K562 (cell line): ENCODE measurements around the gene AMMECR1. TPM values are rescaled to one million over a fixed set of nuclear protein-coding genes. Genes with fewer than 3 reads are reported as not detected.

Experiments used
- BRCA1 ChIP-seq, 2 experiments: fragments of 450-650 bp in 1 of 2; sonication (generic) in 1 of 2; formaldehyde crosslinking in 1 of 2; IDR thresholded peaks; 2 replicates each; pipeline versions ENCODE4 v1.5.0 to v1.6.1; 2017 to 2020; ENCODE audit warnings: mild to moderate bottlenecking in 1 of 2, missing genetic modification reagents in 1 of 2
- C11orf30 ChIP-seq: fragments of 450-650 bp; IDR thresholded peaks from 2 replicates; pipeline ENCODE4 v1.6.1; 2016; ENCODE audit warnings: low read depth, mild to moderate bottlenecking
- DLX4 ChIP-seq: fragments of 250-450 bp; sonication (Bioruptor Pico); IDR thresholded peaks from 2 replicates; pipeline ENCODE4 v1.6.1; 2021; ENCODE audit warnings: mild to moderate bottlenecking
- FOXM1 ChIP-seq, 2 experiments: fragments of 450-650 bp in 1 of 2; sonication (generic) in 1 of 2; formaldehyde crosslinking in 1 of 2; IDR thresholded peaks; 2 replicates each; pipeline versions ENCODE4 v1.6.1 to v1.9.0; 2017 to 2022; ENCODE audit warnings: low read depth in 2 of 2, mild to moderate bottlenecking in 2 of 2, missing genetic modification reagents in 1 of 2, moderate library complexity in 1 of 2
- GTF2F1 ChIP-seq: IDR thresholded peaks from 2 replicates; pipeline ENCODE4 v1.6.1; 2011; ENCODE audit warnings: low read depth, low read length, improper control_type of control experiment
- KDM5B ChIP-seq: fragments of 200-600 bp; sonication (generic); IDR thresholded peaks from 2 replicates; pipeline ENCODE4 v1.6.1; 2012; ENCODE audit warnings: low read depth, mild to moderate bottlenecking, moderate library complexity, low read length, control low read depth, inconsistent platforms; ENCODE audit not compliant: insufficient replicate concordance
- PATZ1 ChIP-seq: fragments of 250-450 bp; sonication (Bioruptor Pico); IDR thresholded peaks from 2 replicates; pipeline ENCODE4 v1.5.0; 2020; ENCODE audit warnings: mild to moderate bottlenecking, borderline replicate concordance
- PHTF2 ChIP-seq: fragments of 250-450 bp; sonication (Bioruptor Pico); IDR thresholded peaks from 2 replicates; pipeline ENCODE4 v1.5.0; 2021; ENCODE audit warnings: mild to moderate bottlenecking
- RNF2 ChIP-seq: sonication (generic); IDR thresholded peaks from 2 replicates; pipeline ENCODE4 v1.6.1; 2016
- SIRT6 ChIP-seq: IDR thresholded peaks from one replicate; pipeline ENCODE4 v1.6.1; 2012; ENCODE audit warnings: low read depth, mild to moderate bottlenecking, control low read depth, inconsistent platforms, low read length, moderate library complexity
- SNIP1 ChIP-seq: fragments of 450-650 bp; IDR thresholded peaks from 2 replicates; pipeline ENCODE4 v1.7.1; 2017; ENCODE audit warnings: low read depth, mild to moderate bottlenecking
- TAF9B ChIP-seq: fragments of 450-650 bp; IDR thresholded peaks from 2 replicates; pipeline ENCODE4 v1.6.1; 2018; ENCODE audit warnings: mild to moderate bottlenecking; ENCODE audit not compliant: partially characterized antibody
- THRA ChIP-seq: fragments of 450-650 bp; IDR thresholded peaks from 2 replicates; pipeline ENCODE4 v1.6.1; 2017; ENCODE audit warnings: mild to moderate bottlenecking, moderate library complexity
- ZNF280A ChIP-seq: fragments of 450-650 bp; IDR thresholded peaks from 2 replicates; pipeline ENCODE4 v1.6.1; 2018; ENCODE audit warnings: mild to moderate bottlenecking, low read depth; ENCODE audit not compliant: partially characterized antibody
- ZNF280B ChIP-seq: fragments of 250-450 bp; sonication (Bioruptor Pico); IDR thresholded peaks from 2 replicates; pipeline ENCODE4 v1.5.1; 2021; ENCODE audit warnings: mild to moderate bottlenecking
- ZNF740 ChIP-seq, 3 experiments: fragments of 200-800 bp in 1 of 3; sonication (Bioruptor generic) in 1 of 3; sonication (generic) in 1 of 3; formaldehyde crosslinking in 1 of 3; IDR thresholded peaks; 2 replicates each; pipeline versions ENCODE4 v1.6.1 to v1.8.0; 2016 to 2022; ENCODE audit warnings: mild to moderate bottlenecking in 2 of 3, missing compliant biosample characterization in 2 of 3, missing genetic modification characterization in 2 of 3, missing genetic modification reagents in 1 of 3
- polyA plus RNA-seq, 8 experiments: library from polyadenylated mRNA; depleted of rRNA in 4 of 8; stranded (reverse) in 5 of 8; unstranded in 3 of 8; fragments of >200 nt; fragmentation: Nextera tagmentation in 2 of 8; fragmentation: Illumina TruSeq in 1 of 8; extraction: Ambion mirVana in 2 of 8; extraction: Trizol in 1 of 8; gene quantifications; 2 replicates each; pipeline versions ENCODE4 v1.2.1 to v1.2.3, GENCODE V29; 2011 to 2014; ENCODE audit warnings: inconsistent platforms in 1 of 8, missing spikeins in 1 of 8
- total RNA-seq, 7 experiments: library from RNA; depleted of rRNA in 6 of 7; stranded (reverse); fragments of >200 nt in 6 of 7; fragmentation: Illumina TruSeq in 2 of 7; extraction: Trizol in 2 of 7; gene quantifications; 2 replicates each; pipeline versions ENCODE4 v1.2.1 to v1.2.3, GENCODE V29; 2011 to 2021; ENCODE audit warnings: low replicate concordance in 1 of 7

The AMMECR1 gene
- total and polyA plus RNA-seq, 9 of the 15 experiments (the other 6 are each of a cell fraction or from before 2014, with no cell fraction given), result 13.9 to 36.7 (median 23.6) TPM

GRCh38 chrX:110178179-110178865, 139.6 kb downstream of the AMMECR1 start (continued):
- TF ChIP-seq DLX4 (CRISPR knock-in tag) (no peak), KDM5B (no peak), RNF2 (no peak; the same call in 1 of the 2 replicates), TAF9B (no peak), ZNF280A (no peak), FOXM1 (IDR thresholded peaks at IDR 0.05; ENCODE audit: low read depth) (peak; percentile 84), FOXM1 (CRISPR knock-in tag; IDR thresholded peaks at IDR 0.05; ENCODE audit: low read depth) (no peak), SIRT6 (no peak), ZNF740 (CRISPR knock-in tag; IDR thresholded peaks at IDR 0.05) (no peak), ZNF740 (tag; IDR thresholded peaks at IDR 0.05) (no peak), BRCA1 (IDR thresholded peaks at IDR 0.05) (no peak), BRCA1 (CRISPR knock-in tag; IDR thresholded peaks at IDR 0.05) (no peak), THRA (no peak), PATZ1 (CRISPR knock-in tag) (no peak), PHTF2 (CRISPR knock-in tag) (no peak), C11orf30 (peak; percentile 91), GTF2F1 (no peak), SNIP1 (no peak), ZNF280B (CRISPR knock-in tag) (no peak)
